CD4-positive, alpha-beta T cell treated with Interleukin-10 for 1 hour (primary cell): ENCODE measurements around the gene FN1.

Source experiments
- DNase-seq: peaks from one replicate; pipeline ENCODE4 v3.0.0-alpha.2; 2020

The FN1 gene

GRCh38 chr2:215324811-215325210 lies 111.1 kb downstream of the FN1 start:
- no peak for DNase-seq

- no peak for DNase-seq
Observed at GRCh38 chr2:215320679-215321078, 115.2 kb downstream of the FN1 start.

DNA sequence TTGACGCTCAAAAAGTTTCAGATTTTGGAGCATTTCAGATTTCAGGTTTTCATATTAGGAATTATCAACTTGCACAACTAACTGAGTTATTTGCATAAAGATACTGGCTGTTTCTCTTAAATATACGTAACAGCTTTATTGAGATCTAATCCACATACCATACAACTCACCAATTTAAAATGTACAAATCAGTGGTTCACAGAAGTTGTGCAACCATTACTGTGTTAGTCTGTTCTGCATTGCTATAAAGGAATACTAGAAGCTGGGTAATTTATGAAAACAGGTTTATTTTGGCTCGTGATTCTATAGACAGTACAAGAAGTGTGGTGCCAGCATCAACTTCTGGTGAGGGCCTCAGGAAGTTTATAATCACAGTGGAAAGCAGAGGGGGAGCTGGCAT lies 115.8 kb downstream of the FN1 start:
- no peak for DNase-seq

DNA sequence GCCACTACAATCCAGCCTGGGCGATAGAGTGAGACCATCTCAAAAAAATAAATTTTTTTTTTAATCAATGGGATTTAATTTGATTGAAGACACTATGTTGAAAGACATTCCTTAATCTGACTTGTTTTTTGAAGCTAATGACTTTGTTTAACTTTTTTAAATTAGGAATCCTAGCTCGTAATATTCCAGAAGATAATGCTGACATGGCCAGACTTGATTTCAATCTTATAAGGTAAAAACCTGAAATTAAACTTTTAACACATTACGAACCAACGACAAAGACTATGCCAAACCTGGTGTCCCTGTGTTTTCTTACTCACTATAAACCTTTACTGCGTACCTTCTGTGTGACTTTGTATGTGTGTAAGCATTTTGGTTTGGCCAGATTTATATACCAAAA lies 116.4 kb downstream of the FN1 start:
- no peak for DNase-seq

DNA sequence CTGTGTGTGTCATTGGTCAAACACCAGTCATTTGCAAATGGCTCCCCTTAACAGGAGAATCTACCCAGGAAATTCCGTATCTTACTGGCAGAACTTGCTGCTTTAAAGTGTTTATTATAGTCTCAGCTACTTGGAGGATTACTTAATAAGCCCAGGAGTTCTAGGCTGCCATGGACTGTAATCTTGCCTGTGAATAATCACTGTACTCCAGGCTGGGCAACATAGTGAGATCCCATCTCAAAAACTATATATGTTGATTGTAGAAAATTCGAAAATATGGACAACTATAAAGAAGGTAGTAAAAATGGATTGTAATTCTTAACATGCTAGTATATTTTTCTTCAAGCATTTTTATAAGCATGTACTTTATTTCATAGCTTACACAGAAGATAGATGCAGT lies 119.5 kb downstream of the FN1 start:
- no peak for DNase-seq

- DNase-seq, result no peak
Observed at GRCh38 chr2:215315301-215315700, 120.6 kb downstream of the FN1 start.

DNA sequence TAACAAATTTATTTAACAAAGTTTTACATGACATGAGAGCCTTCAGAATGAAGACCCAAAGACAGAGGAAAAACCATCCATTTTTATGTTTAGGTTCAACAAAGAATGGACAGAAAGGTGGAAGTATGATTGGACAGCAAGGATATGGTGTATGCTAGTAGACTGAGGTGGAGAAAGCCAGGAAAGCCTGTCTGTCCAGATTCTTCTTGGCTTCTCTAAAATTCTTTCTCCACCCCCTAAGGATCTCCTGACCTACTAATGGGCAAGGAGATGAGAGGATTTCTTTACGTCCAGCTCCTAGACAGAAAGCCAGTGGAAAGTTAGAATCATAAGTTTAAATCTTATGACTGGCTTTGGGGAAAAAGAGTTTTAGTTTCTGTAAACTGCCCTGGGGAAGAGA lies 121.0 kb downstream of the FN1 start:
- no peak for DNase-seq

GRCh38 chr2:215313255-215313613 lies 122.6 kb downstream of the FN1 start:
- DNase-seq, result no peak

DNA sequence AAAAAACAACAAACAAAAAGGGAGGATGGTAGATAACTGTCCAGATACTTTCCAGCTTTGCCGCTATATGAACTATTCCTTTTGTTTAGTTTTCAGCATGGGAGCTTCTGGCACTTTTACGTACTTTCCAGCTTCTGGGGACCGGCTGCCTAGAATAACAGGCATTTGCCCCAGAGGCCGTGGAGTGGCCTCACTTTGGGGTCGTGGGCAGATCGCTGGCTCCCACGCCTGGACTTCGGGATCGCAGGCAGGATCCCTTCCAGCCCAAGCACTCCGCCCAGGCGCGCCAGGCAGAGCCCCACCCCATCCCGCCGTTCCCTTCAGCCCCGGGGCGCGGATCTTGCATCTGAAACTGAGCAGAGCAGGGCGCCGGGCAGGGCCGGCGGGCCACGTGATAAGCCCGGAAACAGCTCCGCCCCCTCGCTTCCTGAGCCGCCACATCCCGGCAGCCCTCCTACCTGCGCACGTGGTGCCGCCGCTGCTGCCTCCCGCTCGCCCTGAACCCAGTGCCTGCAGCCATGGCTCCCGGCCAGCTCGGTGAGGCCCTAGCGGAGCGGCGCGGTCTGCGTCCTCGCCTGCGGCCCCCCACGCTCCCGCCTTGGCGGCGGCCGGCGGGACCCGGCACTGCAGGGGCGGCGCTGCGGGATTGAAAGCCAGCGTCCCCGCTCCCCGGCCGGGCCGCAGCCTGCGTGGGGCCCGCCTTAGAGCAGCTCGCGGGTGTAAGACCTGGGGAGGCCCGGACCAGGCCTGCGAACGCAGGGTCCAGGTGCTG lies 124.1 kb downstream of the FN1 start, which contains the start of gene ATIC:
Gene ATIC (plus strand): TSS at position 435 of the 772 bp plus-strand sequence. CDS start 84 bp downstream, at position 519.
- peak; percentile 89 for DNase-seq

GRCh38 chr2:215311259-215311624 lies 124.6 kb downstream of the FN1 start:
- DNase-seq, result peak; percentile 35
